ENCODE results near the gene CENPO.
A peak's percentile ranks its signal among the peaks of the same experiment; 100 is the strongest.
"Not testable (repeated sequence)": the region's sequence is repeated elsewhere in the genome, so short reads cannot be mapped to it uniquely, and the experiment has no call there.

The CENPO gene

GRCh38 chr2:24824071-24824588, 30.9 kb downstream of the CENPO start:
- no peak for DNase-seq (ENCODE audit: low read depth in 2 of 2)

- DNase-seq (ENCODE audit: low read depth in 2 of 2) = no peak
Measured at GRCh38 chr2:24824966-24825882, 32.0 kb downstream of the CENPO start.

- no peak for DNase-seq (ENCODE audit: low read depth in 2 of 2)
Measured at GRCh38 chr2:24825883-24826772, 32.9 kb downstream of the CENPO start.

GRCh38 chr2:24826773-24827145, 33.5 kb downstream of the CENPO start:
- no peak for DNase-seq (ENCODE audit: low read depth in 2 of 2)

- DNase-seq (ENCODE audit: low read depth in 2 of 2) = peak; percentile 27 to 45
Measured at GRCh38 chr2:24827321-24828237, 34.4 kb downstream of the CENPO start.

GRCh38 chr2:24828238-24828996, 35.2 kb downstream of the CENPO start:
- DNase-seq (ENCODE audit: low read depth in 2 of 2) = no peak

- DNase-seq (ENCODE audit: low read depth in 2 of 2) = no peak
Measured at GRCh38 chr2:24830351-24830750, 37.1 kb downstream of the CENPO start.

GRCh38 chr2:24830786-24831185, 37.6 kb downstream of the CENPO start:
- no peak for DNase-seq (ENCODE audit: low read depth in 2 of 2)

GRCh38 chr2:24831221-24832072, 38.2 kb downstream of the CENPO start:
- no peak for DNase-seq (ENCODE audit: low read depth in 2 of 2)

GRCh38 chr2:24832073-24832461, 38.8 kb downstream of the CENPO start:
- DNase-seq (ENCODE audit: low read depth in 2 of 2) = no peak

GRCh38 chr2:24832521-24832920, 39.3 kb downstream of the CENPO start:
- DNase-seq (ENCODE audit: low read depth in 2 of 2) = no peak

- no peak for DNase-seq (ENCODE audit: low read depth in 2 of 2)
Measured at GRCh38 chr2:24832931-24833701, 39.9 kb downstream of the CENPO start.

- no peak for DNase-seq (ENCODE audit: low read depth in 2 of 2)
Measured at GRCh38 chr2:24833821-24834732, 40.9 kb downstream of the CENPO start.

GRCh38 chr2:24834733-24835395, 41.6 kb downstream of the CENPO start:
- no peak for DNase-seq (ENCODE audit: low read depth in 2 of 2)

- not testable (repeated sequence) for DNase-seq (ENCODE audit: low read depth in 2 of 2)
Measured at GRCh38 chr2:24835411-24835810, 42.2 kb downstream of the CENPO start.

- no peak for DNase-seq (ENCODE audit: low read depth in 2 of 2)
Measured at GRCh38 chr2:24836206-24836605, 43.0 kb downstream of the CENPO start.

GRCh38 chr2:24836706-24837105, 43.5 kb downstream of the CENPO start:
- no peak for DNase-seq (ENCODE audit: low read depth in 2 of 2)
